ENCODE results near the gene UNG.

The UNG gene

DNA sequence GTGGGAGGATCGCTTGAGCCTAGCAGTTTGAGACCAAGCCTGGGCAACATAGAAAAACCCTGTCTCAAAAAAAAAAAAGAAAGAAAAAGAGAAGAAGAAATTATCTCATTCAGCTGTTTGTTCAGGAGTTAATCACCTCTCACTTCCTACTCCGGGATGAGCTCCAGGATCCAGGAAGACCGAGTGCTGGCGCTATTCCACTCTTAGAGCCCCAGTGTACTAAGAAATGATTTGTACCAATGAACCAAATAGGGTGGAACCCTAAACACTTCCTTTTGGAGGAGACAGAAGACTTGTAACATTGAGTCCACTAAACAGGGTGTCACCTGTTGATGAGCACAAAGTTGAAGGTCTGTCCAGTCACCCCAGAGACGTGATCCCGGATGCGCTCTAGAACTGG is 7.7 kb upstream of the UNG start:
- DNase-seq (ENCODE audit: low read depth in 2 of 2), result no peak

DNA sequence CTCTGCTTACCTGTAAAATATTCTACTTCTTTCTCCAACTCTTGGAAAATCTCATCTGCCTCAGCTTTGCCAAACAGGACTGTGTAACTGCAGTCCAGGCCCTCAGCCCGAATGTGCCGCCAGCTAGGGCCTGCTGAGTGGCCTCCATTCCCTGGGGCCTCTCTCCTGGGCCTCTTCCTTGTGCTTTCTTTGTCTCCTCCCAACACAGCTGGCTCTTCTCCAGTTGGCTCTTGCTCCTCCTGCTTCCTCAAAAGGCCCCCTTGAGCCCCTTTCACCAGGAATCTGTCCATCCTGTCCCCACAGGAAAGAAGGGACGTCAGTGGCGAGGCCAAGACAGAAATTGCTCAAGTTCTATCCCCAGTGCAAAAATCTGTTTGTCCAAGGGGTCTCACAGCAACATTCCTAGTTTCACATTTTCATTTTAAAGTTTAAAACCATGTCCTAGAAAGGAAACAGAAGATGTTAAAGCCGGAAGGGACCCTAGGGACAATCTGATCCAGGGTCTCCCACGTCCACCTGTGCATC is 4.8 kb upstream of the UNG start:
- no peak for DNase-seq (ENCODE audit: low read depth in 2 of 2)

DNA sequence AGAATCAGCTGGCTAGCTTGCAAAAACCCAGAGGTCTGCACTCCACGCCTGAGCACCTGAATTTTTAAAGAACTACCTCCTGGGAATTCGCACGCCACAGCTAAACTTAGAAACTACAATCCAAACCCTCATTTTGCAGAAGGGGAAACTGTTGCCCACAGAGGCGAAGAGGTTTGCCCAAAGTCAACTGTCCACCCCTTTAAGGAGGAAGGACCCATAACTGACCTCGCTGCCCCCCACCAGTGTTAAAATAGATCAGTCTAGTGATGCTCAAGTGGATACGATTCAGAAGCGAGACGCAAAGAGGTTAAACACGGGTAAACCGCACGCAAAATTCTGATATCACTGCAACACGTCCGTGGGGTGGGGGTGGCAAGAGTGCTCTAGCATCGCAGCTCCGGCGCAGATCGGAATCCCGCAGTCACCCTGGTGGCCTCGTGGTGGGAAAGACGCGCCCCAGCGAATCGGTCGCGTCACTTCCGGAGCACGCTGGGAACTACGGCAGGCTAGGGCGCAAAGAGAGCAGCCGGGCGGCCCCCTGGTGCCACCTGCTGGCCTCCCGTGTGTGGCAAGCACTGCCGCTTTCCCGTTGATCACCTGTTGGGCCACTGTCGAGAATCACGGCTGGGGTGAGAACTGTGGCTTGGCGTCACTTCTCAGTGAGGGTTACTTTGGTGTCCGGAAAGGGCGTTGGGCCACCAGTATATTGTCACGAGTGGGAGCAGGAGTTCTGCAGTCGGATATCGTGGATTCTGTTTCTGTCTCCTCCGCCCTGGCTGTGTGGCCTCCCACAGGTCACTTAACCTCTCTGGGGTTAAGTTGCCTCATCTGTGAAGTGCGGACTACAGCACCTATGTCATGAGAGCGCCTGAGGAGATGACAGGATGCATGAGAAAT is 4.1 kb upstream of the UNG start, which contains the start of gene ALKBH2:
Gene ALKBH2 (minus strand): TSS at position 451 of the 897 bp plus-strand sequence. CDS start 686 bp downstream, outside the sequence.
- peak; percentile 86 to 92 for DNase-seq (ENCODE audit: low read depth in 2 of 2)

DNA sequence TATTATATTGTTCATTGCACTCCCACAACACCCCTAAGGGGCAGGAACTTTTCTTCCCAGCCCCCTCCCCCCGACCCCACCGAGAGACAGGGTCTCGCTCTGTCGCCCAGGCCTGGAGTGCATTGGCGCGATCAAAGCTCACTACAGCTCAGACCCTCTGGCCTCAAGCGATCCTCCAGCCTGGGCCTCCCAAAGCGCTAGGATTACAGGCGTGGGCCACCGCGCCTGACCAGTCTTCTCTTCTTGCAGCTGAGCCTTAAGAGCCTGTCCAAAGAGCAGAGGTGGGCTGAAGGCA is 310 bp upstream of the UNG start:
- no peak for DNase-seq (ENCODE audit: low read depth in 2 of 2)

DNA sequence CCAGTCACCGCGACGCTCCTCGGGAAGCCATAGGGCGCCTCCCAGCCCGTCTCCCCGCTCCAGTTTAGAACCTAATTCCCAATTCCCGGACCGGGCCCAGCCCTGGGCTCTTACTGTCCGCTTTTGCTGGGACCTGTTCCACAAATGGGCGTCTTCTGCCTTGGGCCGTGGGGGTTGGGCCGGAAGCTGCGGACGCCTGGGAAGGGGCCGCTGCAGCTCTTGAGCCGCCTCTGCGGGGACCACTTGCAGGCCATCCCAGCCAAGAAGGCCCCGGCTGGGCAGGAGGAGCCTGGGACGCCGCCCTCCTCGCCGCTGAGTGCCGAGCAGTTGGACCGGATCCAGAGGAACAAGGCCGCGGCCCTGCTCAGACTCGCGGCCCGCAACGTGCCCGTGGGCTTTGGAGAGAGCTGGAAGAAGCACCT is 797 bp downstream of the UNG start:
- no peak for DNase-seq (ENCODE audit: low read depth in 2 of 2)

DNA sequence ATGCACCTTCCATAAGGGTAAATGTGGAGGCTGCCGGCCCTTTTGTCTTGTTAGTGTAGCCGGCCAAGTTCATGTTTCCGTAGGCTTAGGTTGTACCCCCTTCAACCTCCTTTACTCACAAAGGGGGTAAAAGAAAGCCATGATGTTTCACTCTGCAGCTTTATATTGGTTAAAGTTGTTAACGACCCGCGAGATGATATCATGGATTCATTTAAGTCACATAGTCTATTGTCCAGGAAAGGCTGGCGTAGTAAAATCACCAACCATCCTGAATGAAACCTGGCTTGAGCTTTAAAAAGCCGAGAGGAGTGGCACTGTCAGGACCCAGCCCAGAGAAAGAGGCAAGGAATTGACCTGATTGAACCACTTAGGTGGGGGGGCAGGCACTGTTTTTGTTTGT is 1.3 kb downstream of the UNG start:
- DNase-seq (ENCODE audit: low read depth in 2 of 2), result no peak

DNA sequence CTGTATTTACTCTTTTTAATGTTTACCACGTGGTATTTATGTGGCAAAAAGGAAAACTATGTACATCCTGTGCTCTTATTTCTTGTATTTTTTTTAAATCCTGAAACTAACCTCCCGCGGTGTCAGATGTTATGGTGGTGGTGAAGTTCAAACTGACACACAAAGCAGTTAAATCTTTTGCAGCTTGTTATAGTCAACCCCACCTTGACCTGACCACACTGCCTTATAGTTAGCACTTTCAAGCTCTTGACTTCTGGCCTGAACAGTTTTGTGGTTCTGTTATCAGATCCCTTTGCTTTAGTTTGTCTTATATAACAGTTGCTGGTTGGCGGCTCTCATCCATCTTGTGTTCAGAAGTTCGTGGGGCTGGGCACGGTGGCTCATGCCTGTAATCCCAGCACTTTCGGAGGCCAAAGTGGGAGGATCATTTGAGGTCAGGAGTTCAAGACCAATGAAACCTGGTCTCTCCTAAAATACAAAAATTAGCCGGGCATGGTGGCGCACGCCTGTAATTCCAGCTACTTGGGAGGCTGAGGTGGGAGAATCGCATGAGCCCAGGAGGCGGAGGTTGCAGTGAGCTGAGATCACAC is 2.1 kb downstream of the UNG start:
- DNase-seq (ENCODE audit: low read depth in 2 of 2), result no peak

DNA sequence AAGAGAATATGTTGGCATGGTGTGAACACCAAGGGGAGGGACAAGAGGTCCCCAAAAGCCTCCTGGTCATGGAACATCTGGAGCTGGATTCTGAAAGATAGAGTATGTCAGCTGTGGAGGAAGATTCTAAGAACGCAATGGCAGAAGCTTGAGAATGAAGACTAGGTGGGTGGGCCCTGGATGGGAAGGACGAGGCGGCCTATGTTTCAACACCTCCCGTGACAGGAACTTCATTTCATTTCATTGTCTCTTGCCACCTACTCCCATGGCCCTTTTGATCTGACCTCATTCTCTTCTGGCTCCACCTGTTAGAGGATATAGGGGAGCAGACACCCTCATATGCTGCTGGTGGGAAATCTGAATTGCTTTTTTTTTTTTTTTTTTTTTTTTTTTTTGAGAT is 3.3 kb downstream of the UNG start:
- DNase-seq (ENCODE audit: low read depth in 2 of 2), result no peak

DNA sequence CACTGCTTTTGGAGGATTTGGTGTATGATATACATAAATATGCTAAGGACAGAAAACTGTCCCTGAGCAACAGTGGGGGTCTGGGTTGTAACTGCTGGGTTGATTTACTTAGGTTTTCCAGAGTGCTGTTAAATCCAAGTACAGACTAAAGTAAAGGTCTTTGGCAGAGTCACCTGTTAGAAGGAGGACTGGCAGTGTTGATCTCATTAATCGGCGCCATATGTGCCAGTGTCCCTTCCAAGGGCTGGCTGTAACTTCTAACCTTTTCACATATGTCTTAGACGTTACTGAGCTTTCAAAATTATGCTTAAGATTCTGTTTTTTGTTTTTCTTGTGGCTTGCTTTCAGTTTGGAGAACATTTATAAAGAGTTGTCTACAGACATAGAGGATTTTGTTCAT is 5.1 kb downstream of the UNG start:
- no peak for DNase-seq (ENCODE audit: low read depth in 2 of 2)

DNA sequence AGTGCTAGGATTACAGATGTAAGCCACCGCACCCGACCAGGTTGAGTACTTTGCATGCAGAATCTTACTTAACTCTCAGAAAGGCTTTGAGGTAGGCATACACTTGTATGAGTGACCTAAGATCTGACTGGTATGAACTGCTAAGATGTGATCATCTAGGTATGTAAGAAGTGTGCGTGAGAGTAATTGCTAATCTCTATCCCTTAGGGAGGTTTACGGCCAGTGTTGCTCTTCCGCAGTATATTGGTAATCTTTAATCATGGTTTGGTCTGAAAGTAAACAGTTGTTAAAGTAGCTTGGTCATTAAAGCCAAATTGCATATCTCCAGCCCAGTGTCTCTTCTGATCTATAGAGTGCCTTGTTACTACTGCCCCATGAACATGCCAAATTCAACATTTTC is 7.8 kb downstream of the UNG start:
- DNase-seq (ENCODE audit: low read depth in 2 of 2), result no peak

DNA sequence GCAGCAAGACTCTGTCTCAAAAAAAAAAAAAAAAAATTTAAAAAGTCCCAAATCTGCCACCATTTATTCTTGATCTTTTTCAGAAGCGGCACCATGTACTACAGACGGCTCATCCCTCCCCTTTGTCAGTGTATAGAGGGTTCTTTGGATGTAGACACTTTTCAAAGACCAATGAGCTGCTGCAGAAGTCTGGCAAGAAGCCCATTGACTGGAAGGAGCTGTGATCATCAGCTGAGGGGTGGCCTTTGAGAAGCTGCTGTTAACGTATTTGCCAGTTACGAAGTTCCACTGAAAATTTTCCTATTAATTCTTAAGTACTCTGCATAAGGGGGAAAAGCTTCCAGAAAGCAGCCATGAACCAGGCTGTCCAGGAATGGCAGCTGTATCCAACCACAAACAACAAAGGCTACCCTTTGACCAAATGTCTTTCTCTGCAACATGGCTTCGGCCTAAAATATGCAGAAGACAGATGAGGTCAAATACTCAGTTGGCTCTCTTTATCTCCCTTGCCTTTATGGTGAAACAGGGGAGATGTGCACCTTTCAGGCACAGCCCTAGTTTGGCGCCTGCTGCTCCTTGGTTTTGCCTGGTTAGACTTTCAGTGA is 12.5 kb downstream of the UNG start:
- DNase-seq (ENCODE audit: low read depth in 2 of 2), result no peak

DNA sequence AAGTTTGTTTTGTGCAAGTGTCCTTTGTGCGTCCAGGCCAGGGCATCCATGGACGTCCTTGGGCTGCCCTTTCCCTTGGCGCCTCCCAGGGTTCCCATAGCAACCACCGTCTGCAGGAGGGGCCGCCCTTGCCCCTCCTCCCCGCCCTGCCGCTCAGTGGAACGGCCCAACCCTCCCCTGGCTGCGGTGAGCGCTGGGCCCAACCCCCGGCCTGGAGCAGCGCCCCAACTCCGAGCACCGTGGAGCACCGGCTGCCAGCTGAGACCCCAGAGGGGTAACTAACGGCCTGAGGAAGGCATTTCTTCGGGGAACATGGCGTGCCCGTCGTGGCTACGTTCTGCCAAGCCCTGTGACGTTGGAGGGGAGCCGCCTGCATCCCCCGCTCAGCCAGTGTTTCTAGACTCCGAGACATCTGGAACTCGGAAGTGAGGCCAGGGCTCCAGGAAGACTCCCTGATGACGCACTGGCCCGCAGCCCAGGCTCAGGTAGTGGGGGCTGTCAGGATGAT is 13.6 kb downstream of the UNG start:
- DNase-seq (ENCODE audit: low read depth in 2 of 2), result peak; percentile 30 to 43

DNA sequence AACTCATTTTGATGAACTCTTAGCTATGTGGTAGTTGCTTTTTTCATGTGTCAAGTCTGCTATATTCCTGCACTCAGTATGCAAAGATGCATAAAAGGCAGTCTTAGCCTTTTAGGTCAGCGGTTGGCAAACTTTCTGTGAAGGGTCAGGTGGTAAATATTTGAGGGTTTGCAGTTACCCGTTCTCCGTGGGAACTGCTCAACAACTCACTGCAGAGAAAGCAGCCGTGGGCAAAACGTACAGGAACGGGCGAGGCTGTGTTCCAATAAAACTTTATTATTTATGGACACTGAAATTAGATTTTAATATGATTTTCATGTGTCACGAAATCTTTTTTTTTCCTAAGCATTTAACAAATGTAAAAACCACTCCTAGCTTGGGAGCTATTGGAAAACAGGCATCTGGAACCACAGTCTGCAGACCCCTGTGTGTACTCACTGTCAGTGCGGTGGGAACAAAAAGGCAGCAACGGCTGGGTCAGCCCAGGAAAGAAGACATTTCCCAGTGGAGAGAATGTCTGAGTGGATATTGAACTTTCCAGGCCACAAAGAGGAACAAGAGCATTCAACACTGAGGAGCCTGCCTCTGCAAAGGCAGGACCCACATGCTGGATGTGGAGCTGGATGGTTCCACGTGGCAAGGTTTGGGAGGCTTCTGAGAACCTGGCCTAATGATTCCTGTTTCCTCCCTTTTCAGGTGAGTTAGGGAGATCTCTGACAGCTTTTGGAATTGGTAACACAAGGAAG is 15.5 kb downstream of the UNG start:
- DNase-seq (ENCODE audit: low read depth in 2 of 2), result no peak

DNA sequence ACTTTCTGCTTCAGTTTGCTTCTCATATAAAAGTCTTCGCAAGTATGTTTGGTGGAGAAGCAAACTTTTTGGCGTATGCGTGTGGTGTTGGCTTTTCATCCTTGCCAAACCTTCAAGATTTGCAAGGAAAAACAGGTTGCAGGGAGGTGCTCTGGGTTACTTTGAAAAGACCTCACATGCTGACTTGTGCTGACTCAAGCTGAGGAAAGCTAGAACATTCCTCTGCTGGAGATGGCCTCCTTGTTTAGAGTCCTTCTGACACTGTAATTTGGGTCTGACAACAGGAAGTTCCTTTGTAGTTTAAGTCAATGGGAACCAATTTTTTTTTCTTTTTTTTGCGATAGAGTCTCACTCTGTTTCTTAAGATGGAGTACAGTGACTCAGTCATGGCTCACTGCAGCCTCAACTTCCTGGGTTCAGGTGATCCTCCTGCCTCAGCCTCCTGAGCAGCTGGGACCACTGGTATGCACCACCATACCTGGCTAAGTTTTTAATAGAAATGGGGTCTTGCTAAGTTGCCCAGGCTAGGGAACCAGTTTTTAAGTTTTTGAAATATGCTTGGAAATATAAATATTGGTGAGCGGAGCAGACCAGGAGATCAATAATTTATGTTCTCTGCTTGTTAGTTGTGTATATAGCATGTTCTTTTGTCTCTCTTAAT is 16.4 kb downstream of the UNG start:
- DNase-seq (ENCODE audit: low read depth in 2 of 2), result no peak

DNA sequence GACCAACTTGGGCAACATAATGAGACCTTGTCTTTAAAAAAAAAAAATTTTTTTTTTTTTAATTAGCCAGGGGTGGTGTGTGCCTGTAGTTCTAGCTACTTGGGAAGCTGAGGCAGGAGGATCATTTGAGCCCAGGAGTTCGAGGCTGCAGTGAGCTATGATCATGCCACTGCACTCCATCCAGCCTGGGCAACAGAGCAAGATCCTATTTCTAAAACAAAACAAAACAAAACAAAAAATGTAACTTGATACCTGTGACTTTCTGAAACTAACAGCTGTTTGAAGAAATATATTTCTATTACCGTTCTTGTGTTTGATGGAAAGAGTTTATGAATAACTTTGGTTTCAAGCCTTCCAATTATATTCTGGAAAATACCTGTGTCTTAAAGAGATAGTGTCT is 17.2 kb downstream of the UNG start:
- DNase-seq (ENCODE audit: low read depth in 2 of 2), result no peak

DNA sequence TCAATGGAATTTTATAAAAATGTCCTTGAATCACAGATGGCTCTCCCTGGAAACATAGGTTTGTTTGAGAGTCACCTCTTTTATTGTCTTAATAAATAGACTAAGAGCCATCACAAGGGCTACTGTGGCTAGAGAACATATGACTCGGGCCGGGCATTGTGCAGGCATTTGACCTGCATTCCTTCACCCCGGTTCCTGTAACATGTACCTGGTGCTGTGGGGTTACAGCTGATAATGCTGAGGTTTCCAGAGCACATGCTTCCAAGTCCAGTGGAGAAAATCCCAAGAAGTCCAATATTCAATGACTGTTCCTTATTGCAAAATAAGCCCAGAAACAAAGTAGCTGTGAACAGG is 18.0 kb downstream of the UNG start:
- no peak for DNase-seq (ENCODE audit: low read depth in 2 of 2)

DNA sequence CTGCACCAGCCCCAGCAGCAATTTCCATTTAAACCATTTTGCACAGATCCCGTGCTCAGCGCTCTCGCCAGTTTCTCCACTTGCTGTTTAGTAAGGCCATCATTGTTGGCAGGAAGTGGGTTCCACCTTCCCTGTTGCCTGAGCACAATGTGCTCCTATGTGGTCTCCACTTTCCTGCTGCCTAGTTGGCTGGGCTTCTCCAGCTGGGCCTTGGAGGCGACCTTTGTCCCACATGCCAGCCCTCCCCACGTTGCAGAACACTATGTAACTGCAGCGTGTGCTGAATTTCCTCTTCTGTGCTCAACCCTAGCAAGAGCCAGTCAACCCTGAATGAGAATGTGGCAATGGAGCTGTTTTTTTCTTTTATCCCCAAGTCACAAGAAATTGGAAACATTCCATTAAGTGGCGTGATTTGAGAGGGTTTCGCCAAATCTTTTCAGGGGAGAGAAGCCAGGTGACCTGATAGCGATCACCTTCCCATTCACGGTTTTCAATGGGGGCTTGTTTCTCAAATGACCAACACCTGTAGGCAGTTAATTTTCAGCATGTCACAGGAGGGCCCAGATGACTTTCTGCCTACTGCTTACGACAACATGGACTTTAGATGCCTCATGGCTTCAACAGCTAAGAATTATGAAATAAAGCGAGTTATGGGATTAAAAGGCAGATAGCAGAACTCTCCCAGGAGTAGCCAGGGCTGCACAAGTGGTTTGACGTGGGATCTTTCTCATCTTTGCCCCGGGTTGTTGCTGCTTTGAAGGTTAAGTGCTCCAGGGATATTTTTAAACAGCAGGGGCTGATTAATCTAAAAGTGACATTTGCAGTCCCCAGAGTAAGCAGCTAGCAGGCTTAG is 18.6 kb downstream of the UNG start, which contains the start of gene ACACB:
Gene ACACB (plus strand): TSS at position 830 of the 853 bp plus-strand sequence. CDS start 22,819 bp downstream, outside the sequence.
- DNase-seq (ENCODE audit: low read depth in 2 of 2), result no peak

DNA sequence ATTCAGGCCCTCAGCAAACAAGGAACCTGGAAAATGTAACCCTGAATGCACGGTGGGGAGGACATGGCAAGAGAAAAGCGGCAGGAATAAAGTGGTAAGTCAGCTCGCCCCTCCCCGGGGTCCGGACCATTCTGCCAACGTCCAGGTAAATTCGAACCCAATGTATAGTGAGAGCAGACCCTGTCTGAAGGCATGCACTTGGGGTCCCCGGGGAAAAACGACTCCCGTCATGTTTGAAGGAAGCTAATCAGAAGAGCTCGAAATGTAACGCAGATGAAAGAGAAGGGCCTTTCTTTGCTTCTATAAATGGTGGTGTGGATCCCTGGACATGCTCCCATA is 19.2 kb downstream of the UNG start:
- no peak for DNase-seq (ENCODE audit: low read depth in 2 of 2)

DNA sequence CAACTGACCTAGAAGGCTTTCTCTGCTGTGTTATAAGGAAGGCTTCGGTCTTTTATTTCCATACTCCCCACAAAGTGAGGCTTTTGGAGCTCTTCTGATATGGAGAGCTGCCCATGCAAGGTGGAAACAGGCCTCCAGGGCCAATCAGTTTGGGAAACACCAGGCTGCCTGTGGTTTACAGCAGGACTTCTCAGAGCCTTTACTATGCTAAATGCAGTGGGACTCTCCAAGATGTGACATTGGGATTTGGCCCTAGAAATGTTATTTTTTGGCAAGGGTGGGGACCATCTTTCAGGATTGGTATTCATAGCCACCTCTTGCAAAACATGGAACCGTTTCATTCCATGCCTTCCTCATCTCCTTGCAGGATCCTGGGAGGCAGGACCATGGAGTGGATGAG is 22.7 kb downstream of the UNG start:
- DNase-seq (ENCODE audit: low read depth in 2 of 2), result no peak

DNA sequence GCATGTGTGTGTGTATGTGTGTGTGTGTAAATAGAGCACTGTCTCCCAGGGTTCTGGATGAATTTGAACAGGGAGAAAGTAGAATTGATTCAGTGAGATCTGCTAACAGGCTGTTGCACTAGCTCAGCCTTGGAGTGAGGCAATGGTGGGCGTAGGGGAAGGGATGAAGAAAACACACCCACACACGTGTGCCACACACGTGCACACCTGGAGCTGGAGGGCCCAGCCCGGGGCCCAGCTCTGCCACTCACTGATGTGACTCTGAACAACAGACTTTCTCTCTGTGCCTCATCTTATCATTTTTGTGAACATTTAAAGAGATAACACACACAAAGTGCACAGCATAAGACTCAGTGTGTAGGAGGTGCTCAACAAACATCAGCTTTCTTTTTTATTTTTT is 23.2 kb downstream of the UNG start:
- DNase-seq (ENCODE audit: low read depth in 2 of 2), result no peak
